HG02623 (cell line): ENCODE data around the gene SECTM1.

Experiments used
- ATAC-seq: cut with Tn5 transposase; IDR thresholded peaks from one replicate; pipeline ENCODE4 v1.9.1; 2021; ENCODE audit warnings: moderate library complexity; ENCODE audit not compliant: unreplicated experiment

The SECTM1 gene

GRCh38 chr17:82301916-82302567 is 31.5 kb downstream of the SECTM1 start:
- ATAC-seq: no peak

- no peak for ATAC-seq
Observed at GRCh38 chr17:82301300-82301915, 32.2 kb downstream of the SECTM1 start.

GRCh38 chr17:82300707-82301270 is 32.8 kb downstream of the SECTM1 start:
- ATAC-seq: no peak

GRCh38 chr17:82300228-82300627 is 33.3 kb downstream of the SECTM1 start:
- ATAC-seq: no peak

GRCh38 chr17:82299452-82299851 is 34.1 kb downstream of the SECTM1 start:
- ATAC-seq: no peak

GRCh38 chr17:82298538-82299421 is 34.8 kb downstream of the SECTM1 start:
- ATAC-seq: no peak

GRCh38 chr17:82297714-82298537 is 35.6 kb downstream of the SECTM1 start:
- ATAC-seq: peak; percentile 49

GRCh38 chr17:82297280-82297713 is 36.3 kb downstream of the SECTM1 start:
- ATAC-seq: no peak

GRCh38 chr17:82296511-82297279 is 36.9 kb downstream of the SECTM1 start:
- ATAC-seq: no peak

GRCh38 chr17:82295472-82295814 is 38.1 kb downstream of the SECTM1 start:
- ATAC-seq: no peak

GRCh38 chr17:82294064-82294773 is 39.3 kb downstream of the SECTM1 start:
- no peak for ATAC-seq

- peak; percentile 97 for ATAC-seq
Observed at GRCh38 chr17:82292251-82293154, 41.1 kb downstream of the SECTM1 start.

GRCh38 chr17:82291582-82292250 is 41.9 kb downstream of the SECTM1 start:
- ATAC-seq: no peak

GRCh38 chr17:82287868-82288801 is 45.4 kb downstream of the SECTM1 start:
- no peak for ATAC-seq

- ATAC-seq: no peak
Observed at GRCh38 chr17:82287013-82287867, 46.3 kb downstream of the SECTM1 start.

GRCh38 chr17:82285141-82285540 is 48.4 kb downstream of the SECTM1 start:
- no peak for ATAC-seq
